Erythroblast (primary cell): ENCODE data around the gene PTPRN2.

Experiments
- GATA1 ChIP-seq: IDR thresholded peaks from 2 replicates; pipeline ENCODE4 v1.6.1; 2011; ENCODE audit warnings: low read depth, mild to moderate bottlenecking, control low read depth, low read length, moderate library complexity
- POLR2A ChIP-seq: IDR thresholded peaks from 2 replicates; pipeline ENCODE4 v1.6.1; 2011; ENCODE audit warnings: mild to moderate bottlenecking, low read length

GRCh38 chr7:157985636-157986035, 602.0 kb downstream of the PTPRN2 start:
- TF ChIP-seq POLR2A (no peak), GATA1 (no peak)
